Measurements from ENCODE around the gene SYNE4.

Gene SYNE4

DNA sequence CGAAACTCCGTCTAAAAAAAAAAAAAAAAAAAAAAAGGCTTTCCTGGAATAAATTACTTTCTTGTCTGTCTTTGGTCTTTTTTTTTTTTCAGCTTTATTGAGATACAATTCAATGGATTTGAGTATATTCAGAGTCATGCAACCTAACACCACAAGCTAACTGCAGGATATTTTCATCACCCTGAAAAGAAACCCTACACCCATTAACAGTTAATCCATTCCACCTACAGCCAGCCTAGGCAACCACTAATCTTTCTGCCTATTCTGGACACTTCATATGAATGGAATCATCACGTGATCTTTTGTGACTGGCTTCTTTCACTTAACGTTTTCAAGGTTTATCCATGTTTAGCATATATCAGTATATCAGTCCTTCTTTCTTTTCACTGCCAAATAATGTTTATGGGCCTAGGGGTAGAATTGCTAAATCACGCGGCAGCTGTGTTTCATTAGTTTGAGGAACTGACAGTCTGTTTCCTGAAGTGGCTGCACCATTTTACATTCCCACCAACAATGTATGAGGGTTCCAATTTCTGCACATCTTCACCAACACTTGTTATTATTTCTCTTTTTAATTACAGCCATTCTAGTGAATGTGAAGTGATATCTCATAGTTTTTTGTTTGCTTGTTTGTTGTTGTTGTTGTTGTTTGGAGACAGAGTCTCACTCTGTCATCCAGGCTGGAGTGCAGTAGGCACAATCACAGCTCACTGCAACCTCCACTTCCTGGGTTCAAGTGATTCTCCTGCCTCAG lies 52.6 kb downstream of the SYNE4 start:
- no peak for DNase-seq (ENCODE audit: low read depth in 2 of 2)
